ENCODE results near the gene ELAC2.

ELAC2 gene

GRCh38 chr17:12987120-12987519 is 30.7 kb downstream of the ELAC2 start:
- Histone ChIP-seq H3K23ac (ENCODE audit: low read length) (no peak overlapping the region), H2BK120ac (ENCODE audit: low read depth, low read length) (no peak overlapping the region), H3K79me1 (ENCODE audit: low read length) (no peaks in the 10 kb centered on the region), H3K56ac (ENCODE audit: low read length) (no peak overlapping the region), H3K9ac (ENCODE audit: low read length) (no peak overlapping the region), H3K79me2 (ENCODE audit: control insufficient read depth, insufficient read depth, low read length) (no peaks in the 10 kb centered on the region), H3K4ac (ENCODE audit: low read depth, low read length) (no peak overlapping the region), H3K18ac (ENCODE audit: low read length) (no peak overlapping the region), H3K4me1 (ENCODE audit: control insufficient read depth, low read depth, low read length) (no peaks in the 10 kb centered on the region), H4K8ac (ENCODE audit: low read depth, low read length) (no peak overlapping the region), H2AK5ac (ENCODE audit: low read length) (no peak overlapping the region), H3K4me3 (ENCODE audit: low read length) (no peak overlapping the region), H4K5ac (ENCODE audit: low read length) (no peak overlapping the region), H3K27ac (ENCODE audit: low read depth, low read length) (no peak overlapping the region), H3K27me3 (ENCODE audit: insufficient read depth, low read length, poor library complexity) (no peaks in the 10 kb centered on the region), H3K4me2 (ENCODE audit: low read length) (no peak overlapping the region), H2BK5ac (ENCODE audit: low read length) (no peak overlapping the region), H2BK15ac (replicated peaks; ENCODE audit: low read depth) (no peak overlapping the region), H3K36me3 (ENCODE audit: control insufficient read depth, insufficient read depth, low read length) (peaks cover 14% of the 10 kb centered on the region)
- peak; percentile 32 for DNase-seq
- no CpG with 5 or more reads among the region's 12 CpGs for WGBS (ENCODE audit: extremely low coverage, insufficient coverage, low lambda C conversion rate)

GRCh38 chr17:12985431-12986293 is 32.2 kb downstream of the ELAC2 start:
- H3K4me3 ChIP-seq (ENCODE audit: low read length): no peak overlapping the region
- H3K27me3 ChIP-seq (ENCODE audit: insufficient read depth, low read length, poor library complexity): no peaks in the 10 kb centered on the region
- no peak overlapping the region for H2AK5ac ChIP-seq (ENCODE audit: low read length)
- no peak overlapping the region for H3K4ac ChIP-seq (ENCODE audit: low read depth, low read length)
- no peak overlapping the region for H2BK15ac ChIP-seq (replicated peaks; ENCODE audit: low read depth)
- WGBS (ENCODE audit: extremely low coverage, insufficient coverage, low lambda C conversion rate): no CpG with 5 or more reads among the region's 14 CpGs
- H3K79me1 ChIP-seq (ENCODE audit: low read length): no peaks in the 10 kb centered on the region
- no peak overlapping the region for H3K9ac ChIP-seq (ENCODE audit: low read length)
- no peak overlapping the region for H3K56ac ChIP-seq (ENCODE audit: low read length)
- no peak overlapping the region for H2BK5ac ChIP-seq (ENCODE audit: low read length)
- no peaks in the 10 kb centered on the region for H3K4me1 ChIP-seq (ENCODE audit: control insufficient read depth, low read depth, low read length)
- no peak overlapping the region for H4K8ac ChIP-seq (ENCODE audit: low read depth, low read length)
- H3K23ac ChIP-seq (ENCODE audit: low read length): no peak overlapping the region
- no peak overlapping the region for H3K27ac ChIP-seq (ENCODE audit: low read depth, low read length)
- H3K36me3 ChIP-seq (ENCODE audit: control insufficient read depth, insufficient read depth, low read length): peaks cover 4% of the 10 kb centered on the region
- no peak overlapping the region for H3K4me2 ChIP-seq (ENCODE audit: low read length)
- H2BK120ac ChIP-seq (ENCODE audit: low read depth, low read length): no peak overlapping the region
- no peak overlapping the region for H3K18ac ChIP-seq (ENCODE audit: low read length)
- no peak for DNase-seq
- H3K79me2 ChIP-seq (ENCODE audit: control insufficient read depth, insufficient read depth, low read length): no peaks in the 10 kb centered on the region
- H4K5ac ChIP-seq (ENCODE audit: low read length): no peak overlapping the region

GRCh38 chr17:12983991-12984884 is 33.6 kb downstream of the ELAC2 start:
- no peaks in the 10 kb centered on the region for H3K4me1 ChIP-seq (ENCODE audit: control insufficient read depth, low read depth, low read length)
- no peak overlapping the region for H4K8ac ChIP-seq (ENCODE audit: low read depth, low read length)
- H4K5ac ChIP-seq (ENCODE audit: low read length): no peak overlapping the region
- no peak overlapping the region for H3K23ac ChIP-seq (ENCODE audit: low read length)
- no CpG with 5 or more reads among the region's 21 CpGs for WGBS (ENCODE audit: extremely low coverage, insufficient coverage, low lambda C conversion rate)
- no peak overlapping the region for H2BK15ac ChIP-seq (replicated peaks; ENCODE audit: low read depth)
- H3K36me3 ChIP-seq (ENCODE audit: control insufficient read depth, insufficient read depth, low read length): no peaks in the 10 kb centered on the region
- H2BK5ac ChIP-seq (ENCODE audit: low read length): no peak overlapping the region
- H3K18ac ChIP-seq (ENCODE audit: low read length): no peak overlapping the region
- H3K4me2 ChIP-seq (ENCODE audit: low read length): no peak overlapping the region
- no peak overlapping the region for H3K27ac ChIP-seq (ENCODE audit: low read depth, low read length)
- DNase-seq: no peak
- no peak overlapping the region for H3K56ac ChIP-seq (ENCODE audit: low read length)
- no peaks in the 10 kb centered on the region for H3K79me2 ChIP-seq (ENCODE audit: control insufficient read depth, insufficient read depth, low read length)
- H2AK5ac ChIP-seq (ENCODE audit: low read length): no peak overlapping the region
- no peak overlapping the region for H3K4me3 ChIP-seq (ENCODE audit: low read length)
- H2BK120ac ChIP-seq (ENCODE audit: low read depth, low read length): no peak overlapping the region
- H3K9ac ChIP-seq (ENCODE audit: low read length): no peak overlapping the region
- no peak overlapping the region for H3K4ac ChIP-seq (ENCODE audit: low read depth, low read length)
- H3K27me3 ChIP-seq (ENCODE audit: insufficient read depth, low read length, poor library complexity): no peaks in the 10 kb centered on the region
- H3K79me1 ChIP-seq (ENCODE audit: low read length): no peaks in the 10 kb centered on the region

GRCh38 chr17:12982224-12982623 is 35.6 kb downstream of the ELAC2 start:
- DNase-seq: no peak
- no peak overlapping the region for H4K5ac ChIP-seq (ENCODE audit: low read length)

GRCh38 chr17:12979826-12980500 is 37.9 kb downstream of the ELAC2 start:
- no peak overlapping the region for H3K4me2 ChIP-seq (ENCODE audit: low read length)

More at GRCh38 chr17:12982224-12982623, 35.6 kb downstream of the ELAC2 start:
- no peak overlapping the region for H3K18ac ChIP-seq (ENCODE audit: low read length)
- no peak overlapping the region for H2BK15ac ChIP-seq (replicated peaks; ENCODE audit: low read depth)
- no peak overlapping the region for H3K4me2 ChIP-seq (ENCODE audit: low read length)
- no peaks in the 10 kb centered on the region for H3K79me1 ChIP-seq (ENCODE audit: low read length)
- no peaks in the 10 kb centered on the region for H3K36me3 ChIP-seq (ENCODE audit: control insufficient read depth, insufficient read depth, low read length)
- H4K8ac ChIP-seq (ENCODE audit: low read depth, low read length): no peak overlapping the region
- no peak overlapping the region for H2BK5ac ChIP-seq (ENCODE audit: low read length)
- no peak overlapping the region for H2BK120ac ChIP-seq (ENCODE audit: low read depth, low read length)
- no peak overlapping the region for H2AK5ac ChIP-seq (ENCODE audit: low read length)
- H3K4me3 ChIP-seq (ENCODE audit: low read length): no peak overlapping the region
- no peak overlapping the region for H3K23ac ChIP-seq (ENCODE audit: low read length)
- H3K79me2 ChIP-seq (ENCODE audit: control insufficient read depth, insufficient read depth, low read length): no peaks in the 10 kb centered on the region
- H3K27ac ChIP-seq (ENCODE audit: low read depth, low read length): no peak overlapping the region
- no peaks in the 10 kb centered on the region for H3K4me1 ChIP-seq (ENCODE audit: control insufficient read depth, low read depth, low read length)
- no peak overlapping the region for H3K56ac ChIP-seq (ENCODE audit: low read length)
- H3K9ac ChIP-seq (ENCODE audit: low read length): no peak overlapping the region
- no peak overlapping the region for H3K4ac ChIP-seq (ENCODE audit: low read depth, low read length)
- no peaks in the 10 kb centered on the region for H3K27me3 ChIP-seq (ENCODE audit: insufficient read depth, low read length, poor library complexity)
- WGBS (ENCODE audit: extremely low coverage, insufficient coverage, low lambda C conversion rate): no CpG with 5 or more reads among the region's 6 CpGs

More at GRCh38 chr17:12979826-12980500, 37.9 kb downstream of the ELAC2 start:
- no peak overlapping the region for H2BK5ac ChIP-seq (ENCODE audit: low read length)
- H3K23ac ChIP-seq (ENCODE audit: low read length): no peak overlapping the region
- no peaks in the 10 kb centered on the region for H3K4me1 ChIP-seq (ENCODE audit: control insufficient read depth, low read depth, low read length)
- no peaks in the 10 kb centered on the region for H3K27me3 ChIP-seq (ENCODE audit: insufficient read depth, low read length, poor library complexity)
- no peak for DNase-seq
- H4K8ac ChIP-seq (ENCODE audit: low read depth, low read length): no peak overlapping the region
- no peak overlapping the region for H2AK5ac ChIP-seq (ENCODE audit: low read length)
- no peaks in the 10 kb centered on the region for H3K79me2 ChIP-seq (ENCODE audit: control insufficient read depth, insufficient read depth, low read length)
- no peak overlapping the region for H3K4me3 ChIP-seq (ENCODE audit: low read length)
- H3K79me1 ChIP-seq (ENCODE audit: low read length): no peaks in the 10 kb centered on the region
- no peak overlapping the region for H2BK15ac ChIP-seq (replicated peaks; ENCODE audit: low read depth)
- H3K56ac ChIP-seq (ENCODE audit: low read length): no peak overlapping the region
- no peak overlapping the region for H3K27ac ChIP-seq (ENCODE audit: low read depth, low read length)
- H4K5ac ChIP-seq (ENCODE audit: low read length): no peak overlapping the region
- no peak overlapping the region for H2BK120ac ChIP-seq (ENCODE audit: low read depth, low read length)
- H3K9ac ChIP-seq (ENCODE audit: low read length): no peak overlapping the region
- no peak overlapping the region for H3K18ac ChIP-seq (ENCODE audit: low read length)
- no peak overlapping the region for H3K4ac ChIP-seq (ENCODE audit: low read depth, low read length)
- no peaks in the 10 kb centered on the region for H3K36me3 ChIP-seq (ENCODE audit: control insufficient read depth, insufficient read depth, low read length)
- no CpG with 5 or more reads among the region's 12 CpGs for WGBS (ENCODE audit: extremely low coverage, insufficient coverage, low lambda C conversion rate)

Measured in mesendoderm (in vitro differentiated cells).